Fibroblast of pulmonary artery (primary cell): ENCODE data around the gene SUN5.

Experiments used
- DNase-seq: peaks from one replicate; pipeline ENCODE4 v3.0.0-alpha.2; 2010; ENCODE audit warnings: low read depth
- H3K4me3 ChIP-seq: replicated peaks from 2 replicates; pipeline ENCODE4 v1.5.1; 2011; ENCODE audit warnings: low read depth, mild to moderate bottlenecking, control low read depth, low read length, moderate library complexity
- CTCF ChIP-seq: IDR thresholded peaks from 2 replicates; pipeline ENCODE4 v1.5.1; 2011; ENCODE audit warnings: mild to moderate bottlenecking, control low read depth, low read length, inconsistent platforms; ENCODE audit errors: missing control alignments

The SUN5 gene

GRCh38 chr20:32934580-32934979, 69.7 kb downstream of the SUN5 start:
- TF ChIP-seq CTCF = no peak
- no peak overlapping the region for H3K4me3 ChIP-seq
- no peak for DNase-seq
